Globus pallidus (tissue), 1 donor: Measurements from ENCODE around the gene SUCLG2.

Source experiments
- DNase-seq: peaks from one replicate; pipeline ENCODE4 v3.0.0-alpha.2; 2015; ENCODE audit warnings: low spot score

SUCLG2 gene

GRCh38 chr3:67458408-67458807, 196.0 kb downstream of the SUCLG2 start:
- DNase-seq = no peak

GRCh38 chr3:67453628-67454027, 200.8 kb downstream of the SUCLG2 start:
- no peak for DNase-seq

- DNase-seq = no peak
These were observed 204.3 kb downstream of the SUCLG2 start for GRCh38 chr3:67450153-67450552.

GRCh38 chr3:67447393-67447792, 207.0 kb downstream of the SUCLG2 start:
- DNase-seq = no peak

- no peak for DNase-seq
These were observed 216.6 kb downstream of the SUCLG2 start for GRCh38 chr3:67437789-67438188.

GRCh38 chr3:67437090-67437489, 217.3 kb downstream of the SUCLG2 start:
- DNase-seq = no peak

GRCh38 chr3:67433109-67433508, 221.3 kb downstream of the SUCLG2 start:
- DNase-seq = no peak

GRCh38 chr3:67431887-67432286, 222.5 kb downstream of the SUCLG2 start:
- no peak for DNase-seq

- no peak for DNase-seq
These were observed 230.7 kb downstream of the SUCLG2 start for GRCh38 chr3:67423722-67424121.

GRCh38 chr3:67421912-67422311, 232.5 kb downstream of the SUCLG2 start:
- DNase-seq = no peak

GRCh38 chr3:67419779-67420178, 234.6 kb downstream of the SUCLG2 start:
- DNase-seq = no peak

GRCh38 chr3:67419218-67419529, 235.2 kb downstream of the SUCLG2 start:
- DNase-seq = no peak

- no peak for DNase-seq
These were observed 235.8 kb downstream of the SUCLG2 start for GRCh38 chr3:67418426-67419217.

- no peak for DNase-seq
These were observed 237.7 kb downstream of the SUCLG2 start for GRCh38 chr3:67416703-67417102.

- no peak for DNase-seq
These were observed 238.9 kb downstream of the SUCLG2 start for GRCh38 chr3:67415511-67415910.

GRCh38 chr3:67414740-67415139, 239.7 kb downstream of the SUCLG2 start:
- DNase-seq = no peak

- no peak for DNase-seq
These were observed 249.2 kb downstream of the SUCLG2 start for GRCh38 chr3:67405193-67405592.

- no peak for DNase-seq
These were observed 251.5 kb downstream of the SUCLG2 start for GRCh38 chr3:67402873-67403272.

GRCh38 chr3:67401921-67402320, 252.5 kb downstream of the SUCLG2 start:
- no peak for DNase-seq

- DNase-seq = no peak
These were observed 253.9 kb downstream of the SUCLG2 start for GRCh38 chr3:67400476-67400875.

- DNase-seq = no peak
These were observed 265.2 kb downstream of the SUCLG2 start for GRCh38 chr3:67389176-67389575.

- no peak for DNase-seq
These were observed 265.7 kb downstream of the SUCLG2 start for GRCh38 chr3:67388738-67389137.

- DNase-seq = no peak
These were observed 268.0 kb downstream of the SUCLG2 start for GRCh38 chr3:67386451-67386850.

- peak; percentile 9 for DNase-seq
These were observed 269.5 kb downstream of the SUCLG2 start for GRCh38 chr3:67384760-67385397.
